ENCODE data around the gene MAB21L3. TPM values are rescaled to one million over a fixed set of nuclear protein-coding genes. Genes with fewer than 3 reads are reported as not detected.

The MAB21L3 gene
- total RNA-seq, 2 experiments from 2014 or later = not detected

DNA sequence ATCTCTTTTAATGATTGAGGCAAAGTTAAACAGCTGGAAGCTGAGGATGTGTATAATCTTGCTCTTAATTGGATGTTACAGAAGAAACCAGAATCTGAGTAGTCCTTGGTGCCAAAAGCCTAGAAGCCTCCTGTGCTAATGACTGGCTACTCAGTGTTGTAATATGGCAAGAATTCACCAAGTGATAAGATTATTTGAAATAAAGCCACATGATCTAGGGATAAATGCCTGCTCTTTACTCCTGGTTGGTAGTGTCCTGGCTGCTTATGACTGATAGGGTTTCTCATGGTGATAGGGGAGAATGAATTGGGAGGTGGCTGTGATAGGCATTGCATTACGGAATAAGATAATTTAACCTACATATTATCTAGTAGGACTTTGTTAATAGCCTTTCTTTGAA, 13.6 kb upstream of the MAB21L3 start:
- H3K9me3 ChIP-seq (ENCODE audit: control insufficient read depth in 1 of 2, insufficient read depth in 1 of 2, low read length in 2 of 2) = peaks cover 0 to 11% of the 10 kb centered on the region in 2 experiments
- H3K4me3 ChIP-seq (ENCODE audit: low read length) = no peak overlapping the region
- peaks cover 3 to 11% of the 10 kb centered on the region in 2 experiments for H3K27me3 ChIP-seq (ENCODE audit: control insufficient read depth in 1 of 2, insufficient read depth in 2 of 2, low read length in 2 of 2)
- ATAC-seq (ENCODE audit: poor library complexity) (no peak), DNase-seq (no peak)
- no peak overlapping the region for H3K4me3 Mint-ChIP-seq
- POLR2A ChIA-PET = no interaction called here
- TF ChIP-seq, protein P1, sequence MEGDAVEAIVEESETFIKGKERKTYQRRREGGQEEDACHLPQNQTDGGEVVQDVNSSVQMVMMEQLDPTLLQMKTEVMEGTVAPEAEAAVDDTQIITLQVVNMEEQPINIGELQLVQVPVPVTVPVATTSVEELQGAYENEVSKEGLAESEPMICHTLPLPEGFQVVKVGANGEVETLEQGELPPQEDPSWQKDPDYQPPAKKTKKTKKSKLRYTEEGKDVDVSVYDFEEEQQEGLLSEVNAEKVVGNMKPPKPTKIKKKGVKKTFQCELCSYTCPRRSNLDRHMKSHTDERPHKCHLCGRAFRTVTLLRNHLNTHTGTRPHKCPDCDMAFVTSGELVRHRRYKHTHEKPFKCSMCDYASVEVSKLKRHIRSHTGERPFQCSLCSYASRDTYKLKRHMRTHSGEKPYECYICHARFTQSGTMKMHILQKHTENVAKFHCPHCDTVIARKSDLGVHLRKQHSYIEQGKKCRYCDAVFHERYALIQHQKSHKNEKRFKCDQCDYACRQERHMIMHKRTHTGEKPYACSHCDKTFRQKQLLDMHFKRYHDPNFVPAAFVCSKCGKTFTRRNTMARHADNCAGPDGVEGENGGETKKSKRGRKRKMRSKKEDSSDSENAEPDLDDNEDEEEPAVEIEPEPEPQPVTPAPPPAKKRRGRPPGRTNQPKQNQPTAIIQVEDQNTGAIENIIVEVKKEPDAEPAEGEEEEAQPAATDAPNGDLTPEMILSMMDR (IDR thresholded peaks at IDR 0.05) = no peak
- peaks cover 4% of the 10 kb centered on the region for H3K36me3 Mint-ChIP-seq (ENCODE audit: low read depth)
- H3K4me1 Mint-ChIP-seq (ENCODE audit: low read depth) = no peaks in the 10 kb centered on the region
- CTCF ChIA-PET = interaction anchor here (1.4 kb wide), 1 partner anchor 10 kb away, joined by 4 read pairs; no protein-coding TSS in a partner anchor
- intact Hi-C loops (cut with DNase I, micrococcal nuclease) = no loop called here
- H3K36me3 ChIP-seq (ENCODE audit: insufficient read depth, low read length) = no peaks in the 10 kb centered on the region
- H3K27ac ChIP-seq (ENCODE audit: low read depth in 1 of 2, low read length in 2 of 2) = no peak overlapping the region
- no peak overlapping the region for H3K27ac Mint-ChIP-seq
- peaks cover 4% of the 10 kb centered on the region for H3K9me3 Mint-ChIP-seq
- H3K27me3 Mint-ChIP-seq = peaks cover 38% of the 10 kb centered on the region
- H3K4me1 ChIP-seq (ENCODE audit: insufficient read depth, low read length) = no peaks in the 10 kb centered on the region

- intact Hi-C loops (cut with DNase I, micrococcal nuclease) = no loop called here
- Histone ChIP-seq H3K27me3 (ENCODE audit: control insufficient read depth in 1 of 2, insufficient read depth in 2 of 2, low read length in 2 of 2) (peaks cover 3 to 7% of the 10 kb centered on the region in 2 experiments), H3K4me3 (ENCODE audit: low read length) (no peak overlapping the region), H3K36me3 (ENCODE audit: insufficient read depth, low read length) (no peaks in the 10 kb centered on the region), H3K9me3 (ENCODE audit: control insufficient read depth in 1 of 2, insufficient read depth in 1 of 2, low read length in 2 of 2) (peaks cover 0 to 11% of the 10 kb centered on the region in 2 experiments), H3K4me1 (ENCODE audit: insufficient read depth, low read length) (no peaks in the 10 kb centered on the region), H3K27ac (ENCODE audit: low read depth in 1 of 2, low read length in 2 of 2) (no peak overlapping the region)
- Mint-ChIP-seq H3K27ac (no peak overlapping the region), H3K4me3 (no peak overlapping the region), H3K36me3 (ENCODE audit: low read depth) (peaks cover 4% of the 10 kb centered on the region), H3K9me3 (peaks cover 2% of the 10 kb centered on the region), H3K4me1 (ENCODE audit: low read depth) (no peaks in the 10 kb centered on the region), H3K27me3 (peaks cover 21% of the 10 kb centered on the region)
- ChIA-PET CTCF (no interaction called here), POLR2A (no interaction called here)
- TF ChIP-seq, protein P1 (IDR thresholded peaks at IDR 0.05) = no peak
- DNase-seq (no peak), ATAC-seq (ENCODE audit: poor library complexity) (no peak)
Measured at GRCh38 chr1:116099379-116099778, 11.8 kb upstream of the MAB21L3 start.

- Histone ChIP-seq H3K4me1 (ENCODE audit: insufficient read depth, low read length) (no peaks in the 10 kb centered on the region), H3K9me3 (ENCODE audit: control insufficient read depth in 1 of 2, insufficient read depth in 1 of 2, low read length in 2 of 2) (peaks cover 0 to 11% of the 10 kb centered on the region in 2 experiments), H3K36me3 (ENCODE audit: insufficient read depth, low read length) (no peaks in the 10 kb centered on the region), H3K4me3 (ENCODE audit: low read length) (no peak overlapping the region), H3K27ac (ENCODE audit: low read depth in 1 of 2, low read length in 2 of 2) (no peak overlapping the region), H3K27me3 (ENCODE audit: control insufficient read depth in 1 of 2, insufficient read depth in 2 of 2, low read length in 2 of 2) (peaks cover 0 to 7% of the 10 kb centered on the region in 2 experiments)
- POLR2A ChIA-PET = no interaction called here
- Mint-ChIP-seq H3K9me3 (peaks cover 2% of the 10 kb centered on the region), H3K4me3 (no peak overlapping the region), H3K36me3 (ENCODE audit: low read depth) (peaks cover 4% of the 10 kb centered on the region), H3K27ac (no peak overlapping the region), H3K27me3 (peaks cover 19% of the 10 kb centered on the region), H3K4me1 (ENCODE audit: low read depth) (no peaks in the 10 kb centered on the region)
- DNase-seq = no peak
- intact Hi-C loops (cut with DNase I, micrococcal nuclease) = no loop called here
- ATAC-seq (ENCODE audit: poor library complexity) = no peak
- CTCF ChIA-PET = no interaction called here
- TF ChIP-seq, protein P1 (IDR thresholded peaks at IDR 0.05) = no peak
Measured at GRCh38 chr1:116099919-116100318, 11.3 kb upstream of the MAB21L3 start.

Data from CD4-positive, alpha-beta T cell (primary cell).